HG03039 (cell line): Measurements from ENCODE around the gene MANBA.
"Not testable (repeated sequence)": the region's sequence is repeated elsewhere in the genome, so short reads cannot be mapped to it uniquely, and the experiment has no call there.

Experiments
- ATAC-seq: cut with Tn5 transposase; IDR thresholded peaks from one replicate; pipeline ENCODE4 v1.9.1; 2021; ENCODE audit warnings: mild to moderate bottlenecking, moderate library complexity; ENCODE audit not compliant: unreplicated experiment

The MANBA gene

GRCh38 chr4:102764901-102765300 is 4.1 kb upstream of the MANBA start:
- no peak for ATAC-seq

GRCh38 chr4:102761906-102762305 is 1.1 kb upstream of the MANBA start:
- ATAC-seq, result no peak

- ATAC-seq, result no peak
Measured at GRCh38 chr4:102761296-102761701, 531 bp upstream of the MANBA start.

DNA sequence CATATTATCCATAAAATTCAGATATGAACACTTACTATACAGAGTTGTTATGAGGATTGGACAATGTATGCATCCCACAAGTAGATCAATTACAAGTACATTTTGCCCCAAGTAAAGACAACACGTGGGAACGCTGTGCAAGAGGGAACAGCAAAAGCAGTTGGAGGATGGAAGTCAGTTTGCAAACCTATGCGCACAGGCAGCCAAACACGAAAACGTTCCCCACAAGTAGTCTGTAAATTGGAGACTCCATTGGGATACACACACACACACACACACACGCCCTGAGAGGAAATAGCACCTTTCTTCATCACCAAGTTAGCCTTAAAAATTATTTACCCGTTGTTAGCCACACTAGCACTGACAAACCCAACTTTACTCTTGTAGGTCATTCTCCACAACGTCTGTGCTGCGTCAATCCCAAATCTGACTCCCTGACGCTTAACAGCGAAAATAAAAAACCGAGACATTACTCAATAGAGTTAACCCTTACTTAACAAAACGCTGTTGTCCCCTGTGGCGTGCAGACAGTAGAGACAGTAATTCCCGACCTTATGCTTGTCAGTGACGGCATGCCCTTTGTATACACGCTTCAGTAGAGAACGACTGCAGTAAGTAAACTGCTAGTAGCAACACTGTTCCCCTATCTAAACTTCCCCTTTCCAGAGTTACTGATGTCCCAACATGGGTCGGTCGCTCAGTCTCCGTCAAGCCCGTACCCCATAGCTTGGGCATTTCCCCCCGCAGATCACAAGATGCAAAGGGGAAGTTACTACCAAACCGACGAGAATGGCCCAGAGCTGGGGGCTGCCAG is 730 bp downstream of the MANBA start:
- ATAC-seq, result peak; percentile 40

DNA sequence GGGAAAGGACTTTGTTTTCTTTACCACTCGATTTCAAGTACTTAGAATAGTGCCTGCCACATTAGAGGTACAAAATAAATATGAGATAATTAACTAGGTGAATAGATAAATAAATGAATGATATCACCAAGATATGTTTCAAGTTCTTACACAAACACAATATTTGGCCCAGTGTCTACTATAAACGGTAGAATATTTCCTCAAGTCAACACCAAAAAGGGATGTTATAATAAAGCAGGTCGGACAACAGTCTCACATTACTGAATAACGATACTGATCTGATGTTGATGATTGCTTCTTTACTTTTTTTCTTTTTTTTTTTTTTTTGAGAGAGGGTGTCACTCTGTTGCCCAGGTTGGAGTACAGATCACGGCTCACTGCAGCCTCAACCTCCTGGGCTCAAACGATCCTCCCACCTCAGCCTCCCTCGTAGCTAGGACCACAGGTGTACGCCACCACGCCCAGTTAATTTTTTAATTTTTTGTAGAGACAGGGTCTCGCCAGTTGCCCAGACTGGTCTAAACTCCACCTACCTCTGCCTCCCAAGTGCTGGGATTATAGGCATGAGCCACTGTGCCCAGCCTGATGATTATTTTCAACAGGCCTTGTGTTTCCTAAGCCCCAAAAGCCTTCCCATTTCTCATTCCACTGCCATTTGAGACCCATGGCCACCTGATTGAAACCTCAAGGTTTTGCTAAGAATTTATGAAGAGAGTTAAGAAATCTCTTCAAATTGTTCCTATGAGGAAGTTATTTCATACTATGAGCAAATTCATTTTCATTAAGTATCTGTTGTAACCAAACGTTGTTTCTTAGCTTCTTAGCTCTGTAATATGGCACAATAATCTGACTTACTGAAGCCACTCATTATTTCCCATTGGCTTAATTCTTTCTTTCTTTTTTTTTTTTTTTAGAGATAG is 2.3 kb downstream of the MANBA start:
- ATAC-seq, result no peak

DNA sequence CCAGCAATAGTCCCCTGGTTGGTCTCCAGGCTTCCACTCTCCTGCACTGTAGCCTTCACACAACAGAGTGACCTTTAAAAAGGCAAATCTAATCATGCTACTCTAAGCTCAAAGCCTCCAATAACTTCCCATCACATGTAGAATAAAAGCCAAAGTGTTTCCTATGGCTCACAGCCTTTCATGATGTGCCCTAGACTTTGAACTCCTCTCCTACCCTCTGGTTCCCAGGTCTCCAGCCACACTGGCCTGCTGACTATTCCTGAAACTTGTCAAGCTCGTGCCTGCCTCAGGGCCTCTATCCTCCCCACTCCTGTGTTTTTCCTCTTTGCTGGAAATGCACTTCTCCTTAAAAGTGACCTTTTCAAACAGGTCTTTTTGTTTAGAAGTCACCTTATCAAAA is 3.1 kb downstream of the MANBA start:
- ATAC-seq, result no peak

- ATAC-seq, result no peak
Measured at GRCh38 chr4:102754044-102754443, 6.7 kb downstream of the MANBA start.

DNA sequence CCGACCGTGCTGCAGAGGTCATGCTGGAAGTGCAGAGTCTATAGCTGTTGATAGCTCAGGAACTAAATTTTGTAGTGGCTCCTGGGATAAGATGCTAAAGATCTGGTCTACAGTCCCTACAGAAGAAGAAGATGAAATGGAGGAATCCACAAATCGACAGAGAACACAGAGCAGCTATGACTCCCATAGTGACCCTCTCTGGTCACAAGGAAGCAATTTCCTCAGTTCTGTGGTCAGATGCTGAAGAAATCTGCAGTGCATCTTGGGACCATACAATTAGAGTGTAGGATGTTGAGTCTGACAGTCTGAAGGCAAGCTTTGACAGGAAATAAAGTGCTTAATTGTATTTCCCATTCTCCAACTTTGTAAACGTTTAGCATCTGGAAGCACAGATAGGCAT is 8.8 kb downstream of the MANBA start:
- ATAC-seq, result no peak

GRCh38 chr4:102743352-102743751 is 17.4 kb downstream of the MANBA start:
- ATAC-seq, result peak; percentile 93

GRCh38 chr4:102738802-102739201 is 22.0 kb downstream of the MANBA start:
- ATAC-seq, result not testable (repeated sequence)

DNA sequence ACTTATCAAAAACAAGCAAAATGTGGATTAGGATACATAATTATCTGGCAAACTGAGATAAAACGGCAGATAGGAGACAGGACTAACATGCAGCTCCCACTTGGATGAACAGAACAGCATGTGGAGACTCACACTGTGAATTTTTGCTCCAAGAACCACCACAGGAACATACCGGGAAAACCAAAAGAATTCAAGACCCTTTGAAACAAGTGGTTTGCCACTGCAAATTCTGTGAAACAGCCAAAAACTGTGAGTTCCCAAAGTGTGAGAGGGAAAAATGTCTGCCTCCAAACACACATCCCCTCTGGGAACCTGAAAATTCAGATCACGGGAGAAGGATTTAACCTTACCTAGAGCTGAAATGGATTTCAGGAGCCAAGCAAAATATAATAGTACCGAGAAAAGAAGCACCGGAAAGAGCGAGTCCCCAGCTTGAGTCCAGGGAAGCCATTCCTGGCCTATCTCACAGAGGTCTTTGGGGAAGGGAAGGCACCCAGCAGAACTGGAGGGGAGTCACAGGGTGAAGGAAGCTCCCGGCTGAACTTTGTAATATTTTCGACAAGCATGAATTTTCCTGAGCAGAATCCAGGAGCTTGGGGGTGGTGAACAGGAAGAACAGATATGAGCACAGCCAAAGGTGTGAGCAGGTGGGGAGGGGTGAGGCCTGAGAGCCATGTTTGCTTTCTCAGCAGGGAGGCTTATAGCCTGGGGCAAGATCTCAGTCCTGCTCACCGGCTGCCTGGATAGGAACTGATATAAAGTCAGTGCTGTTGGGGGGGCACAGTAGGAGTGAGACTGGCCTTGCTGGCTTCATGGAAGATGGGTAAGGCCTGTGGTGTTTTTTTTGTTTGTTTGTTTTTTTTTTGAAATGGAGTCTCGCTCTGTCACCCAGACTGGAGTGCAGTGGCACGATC is 23.9 kb downstream of the MANBA start:
- no peak for ATAC-seq

- ATAC-seq, result no peak
Measured at GRCh38 chr4:102735582-102735981, 25.2 kb downstream of the MANBA start.

- ATAC-seq, result peak; percentile 99
Measured at GRCh38 chr4:102734591-102735385, 26.0 kb downstream of the MANBA start.

DNA sequence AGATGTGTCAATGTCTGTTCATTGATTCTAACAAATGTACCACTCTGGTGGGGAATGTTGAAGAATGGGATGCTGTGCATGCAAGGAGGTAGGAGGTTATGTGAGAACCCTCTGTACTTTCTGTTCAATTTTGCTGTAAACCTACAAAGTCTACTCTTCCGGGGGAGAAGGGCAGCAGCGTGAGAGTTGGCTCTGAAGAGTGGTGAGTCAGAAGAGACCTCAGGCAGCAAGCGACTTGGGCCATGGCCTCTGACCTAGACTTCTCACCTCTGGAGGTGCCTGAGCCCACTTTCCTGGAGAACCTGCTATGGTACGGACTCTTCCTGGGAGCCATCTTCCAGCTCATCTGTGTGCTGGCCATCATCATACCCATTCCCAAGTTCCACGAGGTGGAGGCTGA is 26.7 kb downstream of the MANBA start:
- no peak for ATAC-seq

DNA sequence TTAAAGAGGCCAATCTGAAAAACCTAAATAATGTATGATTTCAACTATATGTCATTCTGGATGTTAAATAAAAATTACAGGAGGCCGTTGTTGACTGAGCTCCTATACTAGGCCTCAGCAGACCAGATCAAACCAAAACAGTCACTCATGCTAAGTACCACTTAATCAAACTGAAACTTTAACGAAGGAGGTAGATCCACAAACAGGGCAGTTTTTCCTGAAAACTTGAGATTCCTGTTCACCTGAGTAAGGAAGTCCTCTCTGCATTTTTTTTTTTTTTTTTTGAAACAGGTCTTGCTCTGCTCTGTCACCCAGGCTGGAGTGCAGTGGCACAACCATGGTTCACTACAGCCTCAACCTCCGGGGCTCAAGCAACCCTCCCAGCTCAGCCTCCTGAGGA is 27.7 kb downstream of the MANBA start:
- no peak for ATAC-seq

DNA sequence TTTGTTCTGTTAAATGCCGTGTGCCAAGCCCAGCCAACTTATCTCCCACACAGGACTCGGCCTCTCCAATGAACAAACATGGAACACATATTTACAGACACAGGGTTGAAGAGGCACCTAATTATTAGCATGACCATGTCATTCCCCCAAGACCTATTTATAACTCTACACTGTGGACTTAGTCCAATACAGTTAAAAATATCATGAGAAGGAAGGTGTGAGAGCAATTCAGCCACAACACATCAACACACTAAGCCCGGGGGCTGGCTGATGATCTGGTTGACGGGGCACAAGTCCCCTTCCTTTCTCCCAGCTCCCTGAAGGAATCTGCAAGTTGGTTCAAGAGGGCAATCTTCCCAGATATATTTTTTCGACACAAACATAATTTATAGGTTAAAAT is 28.1 kb downstream of the MANBA start:
- ATAC-seq, result no peak

GRCh38 chr4:102730968-102731533 is 29.7 kb downstream of the MANBA start:
- no peak for ATAC-seq

DNA sequence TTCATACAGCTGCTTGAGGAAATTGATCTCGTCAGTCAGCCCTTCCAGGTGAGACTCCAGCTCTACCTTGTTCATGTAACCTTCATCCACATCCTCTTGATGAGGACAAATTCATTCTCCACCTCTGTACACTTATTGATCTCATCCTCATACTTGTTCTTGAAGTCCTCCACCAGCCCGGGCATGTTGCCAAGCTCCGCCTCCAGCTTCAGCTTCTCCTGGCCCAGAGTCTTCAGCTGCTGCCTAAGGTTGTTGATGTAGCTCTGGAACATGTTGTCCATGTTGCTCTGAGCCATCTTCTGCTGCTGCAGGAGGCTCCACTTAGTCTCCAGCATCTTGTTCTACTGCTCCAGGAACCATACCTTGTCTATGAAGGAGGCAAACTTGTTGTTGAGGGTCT is 31.3 kb downstream of the MANBA start:
- not testable (repeated sequence) for ATAC-seq

DNA sequence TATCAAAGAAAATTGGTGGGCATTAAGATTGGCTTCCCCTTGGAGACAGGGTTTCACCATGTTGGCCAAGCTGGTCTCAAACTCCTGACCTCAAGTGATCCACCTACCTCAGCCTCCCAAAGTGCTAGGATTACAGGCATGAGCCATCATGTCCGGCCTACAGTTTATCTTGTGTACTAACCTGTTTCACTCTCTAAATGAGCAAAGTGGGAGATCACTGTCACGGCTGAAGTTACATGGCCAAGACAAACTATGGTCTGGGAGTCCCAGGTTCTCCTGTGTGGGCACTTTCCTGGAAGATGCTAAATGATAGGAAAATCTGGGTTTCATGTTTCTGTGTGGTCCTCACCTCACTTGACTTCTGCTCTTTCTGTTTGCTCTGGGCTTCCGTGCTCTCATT is 33.8 kb downstream of the MANBA start:
- ATAC-seq, result not testable (repeated sequence)

DNA sequence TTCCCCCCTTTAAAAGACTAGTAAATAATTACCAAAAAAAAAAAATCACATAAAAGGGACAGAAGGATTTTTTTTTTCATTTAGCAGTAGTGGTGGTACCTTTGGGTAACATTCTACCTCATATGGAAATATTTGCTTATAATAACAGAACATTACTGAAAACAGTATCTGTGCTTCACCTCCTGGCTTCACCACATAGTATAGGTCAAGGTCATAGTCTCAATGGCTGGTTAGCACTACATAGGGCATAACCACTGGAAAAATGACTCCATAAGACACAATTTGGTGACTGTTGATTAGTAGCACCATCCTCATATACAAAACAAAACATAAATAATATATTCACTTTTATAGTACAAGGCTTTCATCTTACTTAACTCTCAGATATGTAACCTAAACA is 34.7 kb downstream of the MANBA start:
- no peak for ATAC-seq
